Small intestine (tissue), 7 donors: Measurements from ENCODE around the gene CASQ1. TPM values are rescaled to one million over a fixed set of nuclear protein-coding genes. Genes with fewer than 3 reads are reported as not detected.

Experiments used
- DNase-seq, 2 donors: peaks; one replicate each; pipeline versions ENCODE4 v3.0.0 to v3.0.0-alpha.2; 2013
- FAIRE-seq: peaks from 2 replicates; lab custom pipeline; 2012; peaks lifted over from hg19 to GRCh38; lab: Jason Lieb, UNC
- H3K27ac ChIP-seq, 3 donors: one replicate each; pipeline ENCODE4 v1.5.1; 2013; ENCODE audit warnings: low read length in 2 of 3, mild to moderate bottlenecking in 2 of 3, control low read depth in 1 of 3, inconsistent platforms in 1 of 3, low read depth in 1 of 3, moderate library complexity in 1 of 3
- H3K27me3 ChIP-seq, 3 donors: one replicate each; pipeline ENCODE4 v1.6.1; 2013; ENCODE audit warnings: low read length in 3 of 3, inconsistent platforms in 1 of 3; ENCODE audit not compliant: control insufficient read depth in 3 of 3, insufficient read depth in 3 of 3
- H3K36me3 ChIP-seq, 3 donors: one replicate each; pipeline ENCODE4 v1.6.1; 2013; ENCODE audit warnings: low read length in 3 of 3, inconsistent platforms in 1 of 3, low read depth in 1 of 3, mild to moderate bottlenecking in 1 of 3, moderate library complexity in 1 of 3; ENCODE audit not compliant: control insufficient read depth in 3 of 3, insufficient read depth in 2 of 3
- H3K4me1 ChIP-seq, 3 donors: one replicate each; pipeline ENCODE4 v1.6.1; 2013; ENCODE audit warnings: low read length in 2 of 3, inconsistent platforms in 1 of 3, low read depth in 1 of 3, mild to moderate bottlenecking in 1 of 3, moderate library complexity in 1 of 3; ENCODE audit not compliant: control insufficient read depth in 3 of 3, insufficient read depth in 2 of 3
- H3K4me3 ChIP-seq, 3 donors: one replicate each; pipeline ENCODE4 v1.5.1; 2013; ENCODE audit warnings: low read length in 3 of 3, control low read depth in 1 of 3, inconsistent platforms in 1 of 3, low read depth in 1 of 3, mild to moderate bottlenecking in 1 of 3, moderate library complexity in 1 of 3
- H3K9me3 ChIP-seq, 2 donors: one replicate each; pipeline ENCODE4 v1.6.1; 2013; ENCODE audit warnings: low read depth in 1 of 2, low read length in 1 of 2; ENCODE audit not compliant: control insufficient read depth in 2 of 2, insufficient read depth in 1 of 2
- WGBS, 3 donors: extraction: QIAGEN DNeasy Blood & Tissue Kit; methylation state at CpG; one replicate each; pipeline ENCODE4 v1.1.7; 2013; 5-methylcytosine and 5-hydroxymethylcytosine counted together
- polyA plus RNA-seq, 4 donors: library from polyadenylated mRNA; stranded (reverse) in 3 of 4; unstranded in 1 of 4; fragments of 200-250 nt in 3 of 4; fragments of 120-200 nt in 1 of 4; gene quantifications; one replicate each; pipeline versions ENCODE4 v1.2.1 to v1.2.3, GENCODE V29; 2013
- donor health status: healthy with polysubstance abuse.
- donor health status: control.
- donor health status: control.
- donor health status: Bipolar disorder and iron deficiency.
- donor health status: healthy.

The CASQ1 gene
- polyA plus RNA-seq, 4 donors = 0.45 to 2.1 (median 0.60) TPM

GRCh38 chr1:160171980-160172379 is 18.4 kb upstream of the CASQ1 start:
- no peak overlapping the region for H3K27ac ChIP-seq
- FAIRE-seq (no peak), DNase-seq (no peak)
- H3K4me3 ChIP-seq = no peak overlapping the region
- H3K27me3 ChIP-seq = peaks cover 0 to 8% (median 0%) of the 10 kb centered on the region in 3 donors
- H3K4me1 ChIP-seq = no peaks in the 10 kb centered on the region
- H3K36me3 ChIP-seq = no peaks in the 10 kb centered on the region
- WGBS, 3 donors = 68 to 77% (median 76%) methylated on average over 9 of the region's 9 CpGs
- no peaks in the 10 kb centered on the region for H3K9me3 ChIP-seq

- Histone ChIP-seq H3K4me3 (no peak overlapping the region), H3K9me3 (no peaks in the 10 kb centered on the region), H3K36me3 (no peaks in the 10 kb centered on the region), H3K27me3 (peaks cover 0 to 4% (median 0%) of the 10 kb centered on the region in 3 donors), H3K4me1 (no peaks in the 10 kb centered on the region), H3K27ac (no peak overlapping the region)
- DNase-seq = no peak
- no peak for FAIRE-seq
- WGBS, 3 donors = 87 to 97% (median 93%) methylated on average over 2 of the region's 2 CpGs
These were observed 13.1 kb upstream of the CASQ1 start for GRCh38 chr1:160177231-160177630.

- no peak overlapping the region for H3K27ac ChIP-seq
- FAIRE-seq = no peak
- H3K9me3 ChIP-seq = no peaks in the 10 kb centered on the region
- H3K4me3 ChIP-seq = no peak overlapping the region
- peaks cover 0 to 2% (median 0%) of the 10 kb centered on the region in 3 donors for H3K27me3 ChIP-seq
- 74 to 90% (median 75%) methylated on average over 1 of the region's 1 CpG for WGBS, 3 donors
- no peak for DNase-seq
- no peaks in the 10 kb centered on the region for H3K4me1 ChIP-seq
- H3K36me3 ChIP-seq = no peaks in the 10 kb centered on the region
These were observed 12.7 kb upstream of the CASQ1 start for GRCh38 chr1:160177667-160178066.

GRCh38 chr1:160178731-160179130 is 11.6 kb upstream of the CASQ1 start:
- Histone ChIP-seq H3K9me3 (no peaks in the 10 kb centered on the region), H3K36me3 (no peaks in the 10 kb centered on the region), H3K27me3 (no peaks in the 10 kb centered on the region), H3K4me1 (no peaks in the 10 kb centered on the region), H3K27ac (no peak overlapping the region), H3K4me3 (no peak overlapping the region)
- 83 to 96% (median 84%) methylated on average over 2 of the region's 2 CpGs for WGBS, 3 donors
- FAIRE-seq (no peak), DNase-seq (no peak)

- Histone ChIP-seq H3K9me3 (no peaks in the 10 kb centered on the region), H3K4me1 (no peaks in the 10 kb centered on the region), H3K36me3 (no peaks in the 10 kb centered on the region), H3K27me3 (no peaks in the 10 kb centered on the region), H3K4me3 (no peak overlapping the region), H3K27ac (no peak overlapping the region)
- no peak for FAIRE-seq
- WGBS, 3 donors = 56 to 81% (median 72%) methylated on average over 4 of the region's 4 CpGs
- no peak for DNase-seq
These were observed 11.0 kb upstream of the CASQ1 start for GRCh38 chr1:160179336-160179735.

GRCh38 chr1:160186246-160186645 is 4.1 kb upstream of the CASQ1 start:
- no peaks in the 10 kb centered on the region for H3K27me3 ChIP-seq
- H3K27ac ChIP-seq = no peak overlapping the region
- no peaks in the 10 kb centered on the region for H3K9me3 ChIP-seq
- H3K36me3 ChIP-seq = no peaks in the 10 kb centered on the region
- H3K4me3 ChIP-seq = no peak overlapping the region
- DNase-seq = no peak
- WGBS, 3 donors = 84 to 90% (median 87%) methylated on average over 7 of the region's 7 CpGs
- H3K4me1 ChIP-seq = peaks cover 0 to 3% (median 0%) of the 10 kb centered on the region in 3 donors
- FAIRE-seq = no peak

- H3K4me1 ChIP-seq = peaks cover 0 to 3% (median 0%) of the 10 kb centered on the region in 3 donors
- H3K9me3 ChIP-seq = no peaks in the 10 kb centered on the region
- no peaks in the 10 kb centered on the region for H3K36me3 ChIP-seq
- H3K4me3 ChIP-seq = no peak overlapping the region
- H3K27ac ChIP-seq = no peak overlapping the region
- FAIRE-seq (no peak), DNase-seq (no peak)
- H3K27me3 ChIP-seq = no peaks in the 10 kb centered on the region
- 72 to 81% (median 78%) methylated on average over 2 of the region's 2 CpGs for WGBS, 3 donors
These were observed 3.6 kb upstream of the CASQ1 start for GRCh38 chr1:160186729-160187128.

GRCh38 chr1:160187407-160187806 is 3.0 kb upstream of the CASQ1 start:
- H3K4me3 ChIP-seq = no peak overlapping the region
- no peak overlapping the region for H3K27ac ChIP-seq
- WGBS, 3 donors = 61 to 80% (median 67%) methylated on average over 7 of the region's 7 CpGs
- DNase-seq = no peak
- FAIRE-seq = no peak
- H3K36me3 ChIP-seq = no peaks in the 10 kb centered on the region
- H3K9me3 ChIP-seq = no peaks in the 10 kb centered on the region
- H3K4me1 ChIP-seq = peaks cover 0 to 3% (median 0%) of the 10 kb centered on the region in 3 donors
- H3K27me3 ChIP-seq = no peaks in the 10 kb centered on the region

GRCh38 chr1:160188341-160188740 is 2.0 kb upstream of the CASQ1 start:
- Histone ChIP-seq H3K4me1 (peaks cover 0 to 12% (median 0%) of the 10 kb centered on the region in 3 donors), H3K36me3 (no peaks in the 10 kb centered on the region), H3K27me3 (no peaks in the 10 kb centered on the region), H3K9me3 (no peaks in the 10 kb centered on the region), H3K27ac (no peak overlapping the region), H3K4me3 (no peak overlapping the region)
- FAIRE-seq (no peak), DNase-seq (no peak)
- WGBS, 3 donors = 82 to 87% (median 85%) methylated on average over 7 of the region's 7 CpGs
